Measurements from ENCODE around the gene COL7A1.

DNA sequence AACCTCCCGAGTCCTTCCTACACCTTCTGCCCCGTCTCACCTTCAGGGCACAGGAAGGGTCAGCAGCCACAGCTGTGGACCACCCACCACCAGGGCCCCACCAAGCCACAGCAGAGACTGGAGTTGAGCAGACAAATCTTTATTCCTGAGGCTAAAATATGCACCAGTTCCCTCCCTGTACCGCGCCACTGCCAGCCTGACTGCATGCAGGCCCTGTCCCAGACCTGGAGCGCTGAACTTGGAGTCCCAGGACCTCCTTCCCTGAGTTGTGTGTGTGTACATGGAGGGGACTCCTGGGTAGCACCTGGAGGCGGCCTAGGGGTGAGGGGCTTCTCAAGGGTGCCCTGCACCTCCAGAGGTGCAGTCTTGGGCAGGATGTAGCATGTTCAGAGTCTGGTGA, 30.5 kb upstream of the COL7A1 start:
- TF ChIP-seq CTCF (IDR thresholded peaks at IDR 0.05): no peak
- no peak for TF ChIP-seq POLR2A (IDR thresholded peaks at IDR 0.05)
